GM21447 (cell line): ENCODE measurements around the gene PRODH2.
"Not testable (repeated sequence)": the region's sequence is repeated elsewhere in the genome, so short reads cannot be mapped to it uniquely, and the experiment has no call there.

Experiments used
- ATAC-seq: cut with Tn5 transposase; IDR thresholded peaks from one replicate; pipeline ENCODE4 v1.9.1; 2021; ENCODE audit not compliant: unreplicated experiment

Gene PRODH2

DNA sequence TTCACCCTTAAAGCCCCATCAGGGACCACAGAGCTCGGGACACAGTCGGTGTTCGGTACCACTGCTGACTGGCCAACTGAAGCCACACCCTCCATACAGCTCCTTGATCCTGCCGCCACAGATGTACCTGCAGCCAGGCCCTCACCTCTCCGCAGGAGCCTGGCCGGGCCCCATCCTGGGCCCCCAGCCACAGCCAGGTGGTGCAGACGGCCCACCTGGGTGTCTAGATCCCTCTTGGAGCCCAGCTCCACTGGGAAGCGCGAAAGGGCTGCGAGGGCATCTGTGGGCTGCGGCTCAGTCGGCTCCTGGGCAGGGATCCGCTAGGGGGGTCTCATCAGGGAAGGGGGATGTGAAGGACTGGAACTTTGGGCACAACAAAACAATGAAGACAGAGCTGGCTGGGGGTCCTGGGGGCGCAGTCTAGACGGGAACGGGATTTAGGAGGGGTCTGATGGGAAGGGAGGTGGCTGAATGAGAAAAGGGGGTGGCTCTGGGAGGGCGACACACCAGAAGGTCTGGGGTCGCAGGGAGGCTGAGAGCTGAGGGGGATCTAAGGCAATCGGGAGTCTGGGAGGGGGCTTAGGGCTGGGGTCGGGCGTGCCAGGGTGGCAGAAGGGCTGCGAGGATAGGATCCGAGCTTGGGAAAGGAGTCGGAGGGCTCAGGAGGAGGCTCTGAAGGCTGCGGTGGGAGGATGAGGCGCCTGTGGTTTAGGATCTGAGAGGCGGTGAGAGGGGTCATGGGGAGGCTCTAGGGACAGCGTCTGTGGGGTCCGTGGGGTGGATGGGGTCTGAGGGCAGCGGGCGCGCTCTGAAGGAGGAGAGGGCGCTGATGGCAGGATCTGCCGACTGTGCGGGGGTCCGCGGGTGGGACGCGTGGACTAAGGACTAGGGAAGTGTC is 15.8 kb downstream of the PRODH2 start:
- no peak for ATAC-seq

DNA sequence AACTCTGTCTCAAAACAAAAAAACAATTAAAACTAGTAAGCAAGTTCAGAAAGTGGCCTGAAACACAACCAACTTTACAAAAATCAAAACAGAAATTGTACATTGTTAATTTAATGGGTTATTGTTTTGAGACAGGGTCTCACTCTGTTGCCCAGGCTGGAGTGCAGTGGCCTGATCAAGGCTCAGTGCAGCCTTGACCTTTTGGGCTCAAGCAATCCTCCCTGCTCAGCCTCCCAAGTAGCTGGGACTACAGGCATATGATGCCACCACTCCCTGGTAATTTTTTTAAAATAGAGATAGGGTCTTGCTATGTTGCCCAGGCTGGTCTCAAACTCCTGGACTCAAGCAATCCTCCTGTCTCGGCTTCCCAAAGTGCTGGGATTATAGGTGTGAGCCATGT is 17.1 kb downstream of the PRODH2 start:
- not testable (repeated sequence) for ATAC-seq

DNA sequence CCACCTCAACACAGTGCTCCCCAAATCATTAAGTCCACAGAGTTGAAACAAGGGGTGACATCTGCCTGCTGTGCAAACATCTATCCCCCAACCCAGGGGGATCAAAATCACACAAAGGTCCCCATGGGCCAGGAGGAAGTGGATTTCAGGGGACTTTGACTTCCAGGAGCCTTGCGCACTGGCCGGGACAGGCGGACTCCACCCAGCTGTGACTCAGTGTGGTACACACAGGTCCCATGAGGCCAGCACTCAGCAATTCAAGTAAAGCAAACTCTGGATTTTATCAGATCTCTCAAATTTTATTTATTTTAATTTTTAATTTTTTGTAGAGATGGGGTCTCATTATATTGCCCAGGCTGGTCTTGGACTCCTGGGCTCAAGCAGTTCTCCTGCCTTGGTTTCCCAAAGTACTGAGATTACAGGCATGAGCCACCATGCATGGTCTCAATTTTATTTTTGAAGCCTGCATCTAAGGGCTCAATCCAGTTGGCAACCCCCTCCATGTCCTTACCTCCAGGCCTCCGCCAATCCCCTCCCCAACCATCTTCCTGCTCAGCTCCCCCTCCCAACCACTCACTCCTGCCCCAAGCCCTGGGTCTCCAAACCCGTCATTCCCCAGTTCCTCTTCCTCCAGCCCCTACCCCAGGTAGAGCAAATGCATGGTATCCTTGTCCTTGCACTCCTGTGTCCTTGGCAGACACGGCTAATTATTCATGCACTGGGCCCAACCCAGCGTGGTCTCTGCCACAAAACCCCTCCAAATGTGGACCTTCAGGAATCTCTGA is 19.1 kb downstream of the PRODH2 start:
- no peak for ATAC-seq

DNA sequence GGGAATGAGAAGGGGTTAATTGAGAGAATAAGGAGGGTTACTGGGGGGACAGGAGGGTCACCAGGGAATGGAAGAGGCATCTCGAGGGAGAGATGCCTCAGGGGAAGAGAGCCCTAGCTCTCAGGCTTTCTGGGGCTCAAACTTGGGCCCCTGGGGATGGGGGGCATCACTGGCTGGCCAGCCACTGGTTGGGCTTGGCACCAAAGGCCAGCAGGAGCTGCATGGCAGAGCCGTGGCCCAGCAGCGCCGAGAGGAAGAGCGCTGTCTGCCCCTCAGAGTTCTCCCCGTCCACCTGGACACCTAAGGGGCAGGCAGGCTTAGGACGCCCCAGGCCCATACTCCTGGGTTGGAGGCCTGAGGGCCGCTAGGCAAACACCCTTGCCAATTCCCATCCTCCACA is 19.8 kb downstream of the PRODH2 start:
- no peak for ATAC-seq

DNA sequence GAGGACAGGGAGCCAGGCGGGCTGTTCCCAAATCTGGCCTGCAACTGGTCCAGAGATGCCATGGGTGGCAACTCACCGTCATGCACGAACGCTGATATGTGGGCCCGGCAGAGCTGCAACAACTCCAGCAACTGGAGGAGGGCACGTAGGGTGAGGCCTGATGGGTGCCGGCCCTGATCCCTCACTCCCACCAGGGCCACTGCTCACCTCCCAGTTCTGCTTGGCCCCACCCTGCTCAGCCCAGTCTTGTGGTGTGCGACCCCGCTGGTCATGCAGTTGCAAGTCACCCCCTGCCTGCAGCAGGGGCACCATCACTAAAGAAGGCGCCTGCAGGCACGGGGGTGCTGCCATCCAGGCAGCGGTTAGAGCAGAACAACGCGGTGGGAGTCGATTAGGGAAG is 20.3 kb downstream of the PRODH2 start:
- no peak for ATAC-seq

DNA sequence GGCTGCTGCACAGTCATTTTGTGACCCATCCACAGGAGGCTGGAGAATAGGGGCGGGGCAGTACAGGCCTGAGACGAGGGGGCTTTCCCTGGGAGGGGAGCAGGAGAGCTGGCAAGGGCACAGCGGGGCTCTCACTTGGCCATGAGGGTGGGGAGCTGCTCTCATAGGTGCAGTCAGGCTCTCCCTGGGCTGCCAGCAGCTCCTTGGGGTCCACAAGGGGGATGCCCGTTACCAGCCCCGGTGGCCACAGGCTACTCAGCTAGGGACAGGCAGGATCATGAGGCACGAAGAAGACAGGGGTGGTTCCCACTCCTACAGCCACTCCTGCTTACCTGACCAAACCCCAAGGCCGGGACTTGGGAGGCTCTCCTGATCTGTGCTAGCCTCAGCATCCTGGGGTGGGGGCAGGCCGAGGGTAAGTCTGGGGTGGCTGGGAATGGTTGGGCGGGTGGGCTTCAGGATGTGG is 20.8 kb downstream of the PRODH2 start:
- no peak for ATAC-seq

DNA sequence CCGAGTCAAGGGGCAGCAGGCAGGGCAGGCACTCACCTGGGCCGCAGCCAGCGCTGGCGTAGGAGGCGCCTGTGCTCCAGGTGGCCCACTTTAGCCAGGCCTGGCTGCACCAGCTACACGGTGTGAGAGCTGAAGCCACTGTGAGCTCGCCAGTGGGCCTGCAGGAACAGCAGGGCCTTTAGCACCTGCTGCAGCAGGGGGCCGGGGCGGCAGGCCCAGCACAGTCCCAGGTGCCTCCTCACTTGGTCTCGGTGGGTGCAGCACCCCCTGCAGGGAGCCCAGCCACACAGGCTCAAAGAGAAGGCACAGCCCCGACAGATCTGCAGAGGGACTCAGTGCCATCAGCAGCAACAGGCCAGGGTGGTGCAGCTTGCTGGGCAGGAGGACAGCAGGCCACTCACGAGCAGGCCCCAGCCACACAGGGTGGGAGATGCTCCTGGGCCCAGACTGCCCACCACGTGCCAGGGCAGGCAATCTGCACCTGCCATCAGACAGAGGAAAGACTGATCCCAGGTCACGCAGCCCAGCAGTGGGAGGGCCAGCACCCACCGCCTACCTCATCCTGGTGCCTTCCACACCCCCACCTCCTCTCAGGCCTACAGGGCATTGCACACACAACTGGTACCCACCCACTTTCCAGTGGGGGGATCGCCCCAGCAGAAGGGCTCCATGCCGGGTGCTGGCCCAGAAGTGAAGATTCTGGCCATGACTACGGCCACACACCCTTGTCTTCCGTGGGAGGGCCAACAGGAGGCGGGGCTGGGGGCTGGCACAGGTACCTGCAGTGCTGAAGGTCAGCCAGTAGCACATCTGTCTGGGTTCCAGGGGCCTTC is 21.4 kb downstream of the PRODH2 start:
- no peak for ATAC-seq

DNA sequence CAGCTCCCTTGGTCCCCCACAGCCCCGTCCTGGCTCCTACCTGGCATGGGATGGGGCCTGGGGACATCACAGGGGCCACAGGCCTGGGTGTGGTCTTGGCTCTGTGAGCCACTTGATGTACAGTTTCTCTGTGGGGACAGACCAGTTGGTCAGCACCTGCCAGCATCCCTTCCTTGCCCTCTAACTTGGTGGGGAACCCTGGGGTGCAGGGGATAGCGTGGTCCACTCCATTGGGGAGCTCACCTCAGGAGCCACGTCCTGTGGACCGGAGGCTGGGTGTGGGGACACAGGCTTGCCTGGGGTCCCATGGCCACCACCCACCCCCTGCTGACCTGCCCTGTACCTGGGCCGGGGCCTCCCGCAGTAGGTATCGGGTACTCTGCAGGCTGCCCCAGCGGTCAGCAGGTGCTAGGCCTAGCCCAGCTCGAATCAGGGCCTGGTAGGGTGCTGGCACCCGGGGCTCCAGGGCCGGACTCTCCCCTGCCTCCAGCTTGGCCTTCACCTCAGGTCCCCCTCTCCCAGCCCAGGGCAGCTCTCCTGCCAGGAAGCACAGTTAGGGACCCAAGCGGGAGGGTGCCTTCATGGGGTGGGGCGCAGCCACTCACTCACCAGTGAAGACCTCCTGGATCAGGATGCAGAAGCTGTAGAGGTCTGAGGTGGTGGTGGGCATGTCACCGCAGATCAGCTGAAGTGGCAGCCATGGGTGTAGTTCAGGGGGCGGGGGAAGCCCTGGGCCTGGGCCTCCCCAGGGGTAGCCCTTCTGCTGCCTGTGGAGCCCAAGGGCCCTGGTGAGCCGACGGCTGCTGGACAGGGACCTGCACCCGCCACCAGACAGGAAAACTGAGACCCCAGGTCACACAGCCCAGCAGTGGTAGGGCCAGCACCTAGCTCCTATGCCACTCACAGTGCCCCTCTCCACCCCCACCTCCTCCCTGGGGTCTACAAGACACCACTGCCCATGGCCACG is 22.4 kb downstream of the PRODH2 start:
- ATAC-seq: no peak

- ATAC-seq: no peak
Measured at GRCh38 chr19:35789195-35789977, 23.3 kb downstream of the PRODH2 start.

DNA sequence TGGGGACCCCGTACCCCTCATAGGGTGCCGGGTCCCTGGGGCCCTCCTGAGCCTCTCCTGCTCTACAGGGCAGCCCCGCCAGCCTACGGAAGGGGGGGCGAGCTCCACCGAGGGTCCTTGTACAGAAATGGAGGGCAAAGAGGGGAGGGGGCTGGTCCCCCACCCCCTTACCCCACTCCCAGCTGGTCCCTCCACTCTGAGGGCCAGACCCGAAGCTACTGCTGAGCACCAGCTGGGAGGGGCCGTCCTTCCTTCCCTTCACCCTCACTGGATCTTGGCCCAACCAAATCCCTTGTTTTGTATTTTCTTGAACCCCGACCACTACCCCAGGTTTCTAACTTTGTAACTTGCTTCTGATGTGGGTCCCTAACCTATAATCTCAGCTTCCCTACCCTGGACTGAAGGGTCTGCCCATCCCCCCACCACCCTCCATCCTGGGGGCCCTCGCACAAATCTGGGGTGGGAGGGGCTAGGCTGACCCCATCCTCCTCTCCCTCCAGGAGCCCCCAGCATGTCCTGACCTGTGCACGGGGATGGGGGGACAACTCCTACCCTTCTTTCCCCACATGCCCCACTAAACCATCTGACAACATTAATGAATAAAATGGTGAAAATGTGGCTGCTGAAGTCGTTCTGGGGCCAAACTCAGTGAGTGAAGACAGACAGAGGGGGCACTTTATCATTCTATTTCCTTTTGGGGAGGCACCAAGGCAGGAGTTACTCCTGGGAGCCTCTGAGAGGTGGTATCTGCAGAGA is 24.3 kb downstream of the PRODH2 start:
- no peak for ATAC-seq

DNA sequence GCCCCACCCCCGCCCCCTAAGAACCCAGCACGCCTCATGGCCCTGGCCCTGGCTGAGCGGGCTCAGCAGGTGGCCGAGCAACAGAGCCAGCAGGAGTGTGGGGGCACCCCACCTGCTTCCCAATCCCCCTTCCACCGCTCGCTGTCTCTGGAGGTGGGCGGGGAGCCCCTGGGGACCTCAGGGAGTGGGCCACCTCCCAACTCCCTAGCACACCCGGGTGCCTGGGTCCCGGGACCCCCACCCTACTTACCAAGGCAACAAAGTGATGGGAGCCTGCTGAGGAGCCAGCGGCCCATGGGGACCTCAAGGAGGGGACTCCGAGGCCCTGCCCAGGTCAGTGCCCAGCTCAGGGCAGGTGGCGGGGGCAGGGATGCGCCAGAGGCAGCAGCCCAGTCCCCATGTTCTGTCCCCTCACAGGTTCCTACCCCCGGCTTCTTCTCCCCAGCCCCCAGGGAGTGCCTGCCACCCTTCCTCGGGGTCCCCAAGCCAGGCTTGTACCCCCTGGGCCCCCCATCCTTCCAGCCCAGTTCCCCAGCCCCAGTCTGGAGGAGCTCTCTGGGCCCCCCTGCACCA is 25.3 kb downstream of the PRODH2 start:
- ATAC-seq: no peak

DNA sequence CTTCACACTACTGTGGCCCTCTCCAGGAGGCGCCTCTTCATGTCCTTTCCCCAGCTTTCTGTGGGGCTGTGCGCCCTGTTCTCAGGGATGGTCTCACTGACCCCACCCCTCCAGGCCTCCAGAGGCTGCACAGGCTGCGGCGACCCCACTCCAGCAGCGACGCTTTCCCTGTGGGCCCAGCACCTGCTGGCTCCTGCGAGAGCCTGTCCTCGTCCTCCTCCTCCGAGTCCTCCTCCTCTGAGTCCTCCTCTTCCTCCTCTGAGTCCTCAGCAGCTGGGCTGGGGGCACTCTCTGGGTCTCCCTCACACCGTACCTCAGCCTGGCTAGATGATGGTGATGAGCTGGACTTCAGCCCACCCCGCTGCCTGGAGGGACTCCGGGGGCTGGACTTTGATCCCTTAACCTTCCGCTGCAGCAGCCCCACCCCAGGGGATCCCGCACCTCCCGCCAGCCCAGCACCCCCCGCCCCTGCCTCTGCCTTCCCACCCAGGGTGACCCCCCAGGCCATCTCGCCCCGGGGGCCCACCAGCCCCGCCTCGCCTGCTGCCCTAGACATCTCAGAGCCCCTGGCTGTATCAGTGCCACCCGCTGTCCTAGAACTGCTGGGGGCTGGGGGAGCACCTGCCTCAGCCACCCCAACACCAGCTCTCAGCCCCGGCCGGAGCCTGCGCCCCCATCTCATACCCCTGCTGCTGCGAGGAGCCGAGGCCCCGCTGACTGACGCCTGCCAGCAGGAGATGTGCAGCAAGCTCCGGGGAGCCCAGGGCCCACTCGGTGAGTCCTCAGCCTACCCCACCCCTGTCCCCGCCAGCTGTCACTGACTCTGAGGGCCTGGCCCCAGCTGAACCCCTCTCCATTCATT is 26.1 kb downstream of the PRODH2 start:
- ATAC-seq: no peak

DNA sequence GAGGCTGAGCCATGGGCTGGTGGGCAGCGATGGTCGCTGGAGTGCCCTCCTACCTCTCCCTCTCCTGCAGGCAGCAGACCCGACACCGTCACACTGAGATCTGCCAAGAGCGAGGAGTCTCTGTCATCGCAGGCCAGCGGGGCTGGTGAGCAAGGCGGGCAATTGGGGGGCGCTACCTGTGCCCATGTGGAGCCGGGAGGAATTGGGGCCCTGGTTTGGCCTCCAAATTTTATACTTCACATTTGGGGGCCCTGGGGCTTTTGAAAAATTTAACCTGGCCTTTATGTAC is 27.4 kb downstream of the PRODH2 start:
- no peak for ATAC-seq

DNA sequence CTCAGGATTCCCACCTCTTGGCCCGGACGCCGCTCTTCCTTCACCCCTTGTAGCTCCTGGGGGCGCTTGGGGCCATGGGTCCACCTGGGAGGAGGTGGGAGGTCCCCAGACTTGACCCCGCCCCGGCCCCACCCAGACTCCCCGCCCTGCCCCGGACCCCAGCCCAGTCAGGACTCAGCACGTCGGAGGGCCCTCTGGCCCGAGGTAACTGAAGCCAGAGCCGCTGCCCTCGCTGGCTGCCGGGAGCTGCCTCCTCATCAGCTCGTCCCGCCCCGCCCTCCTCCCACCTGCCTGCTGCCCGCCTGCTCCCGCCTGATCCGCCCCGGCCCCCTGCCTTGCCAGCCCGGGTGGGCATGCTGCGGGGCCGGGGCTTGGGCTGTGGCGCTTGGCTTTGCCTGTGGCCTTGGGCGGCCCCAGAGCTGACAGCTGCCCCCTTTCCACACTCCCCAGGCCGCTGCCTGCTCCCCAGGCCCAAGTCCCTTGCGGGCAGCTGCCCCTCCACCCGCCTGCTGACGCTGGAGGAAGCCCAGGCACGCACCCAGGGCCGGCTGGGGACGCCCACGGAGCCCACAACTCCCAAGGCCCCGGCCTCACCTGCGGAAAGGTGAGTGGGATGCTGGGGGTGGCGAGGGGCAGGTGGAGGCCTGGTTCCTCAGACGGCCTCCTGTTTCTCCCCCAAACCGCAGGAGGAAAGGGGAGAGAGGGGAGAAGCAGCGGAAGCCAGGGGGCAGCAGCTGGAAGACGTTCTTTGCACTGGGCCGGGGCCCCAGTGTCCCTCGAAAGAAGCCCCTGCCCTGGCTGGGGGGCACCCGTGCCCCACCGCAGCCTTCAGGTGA is 27.9 kb downstream of the PRODH2 start:
- no peak for ATAC-seq

DNA sequence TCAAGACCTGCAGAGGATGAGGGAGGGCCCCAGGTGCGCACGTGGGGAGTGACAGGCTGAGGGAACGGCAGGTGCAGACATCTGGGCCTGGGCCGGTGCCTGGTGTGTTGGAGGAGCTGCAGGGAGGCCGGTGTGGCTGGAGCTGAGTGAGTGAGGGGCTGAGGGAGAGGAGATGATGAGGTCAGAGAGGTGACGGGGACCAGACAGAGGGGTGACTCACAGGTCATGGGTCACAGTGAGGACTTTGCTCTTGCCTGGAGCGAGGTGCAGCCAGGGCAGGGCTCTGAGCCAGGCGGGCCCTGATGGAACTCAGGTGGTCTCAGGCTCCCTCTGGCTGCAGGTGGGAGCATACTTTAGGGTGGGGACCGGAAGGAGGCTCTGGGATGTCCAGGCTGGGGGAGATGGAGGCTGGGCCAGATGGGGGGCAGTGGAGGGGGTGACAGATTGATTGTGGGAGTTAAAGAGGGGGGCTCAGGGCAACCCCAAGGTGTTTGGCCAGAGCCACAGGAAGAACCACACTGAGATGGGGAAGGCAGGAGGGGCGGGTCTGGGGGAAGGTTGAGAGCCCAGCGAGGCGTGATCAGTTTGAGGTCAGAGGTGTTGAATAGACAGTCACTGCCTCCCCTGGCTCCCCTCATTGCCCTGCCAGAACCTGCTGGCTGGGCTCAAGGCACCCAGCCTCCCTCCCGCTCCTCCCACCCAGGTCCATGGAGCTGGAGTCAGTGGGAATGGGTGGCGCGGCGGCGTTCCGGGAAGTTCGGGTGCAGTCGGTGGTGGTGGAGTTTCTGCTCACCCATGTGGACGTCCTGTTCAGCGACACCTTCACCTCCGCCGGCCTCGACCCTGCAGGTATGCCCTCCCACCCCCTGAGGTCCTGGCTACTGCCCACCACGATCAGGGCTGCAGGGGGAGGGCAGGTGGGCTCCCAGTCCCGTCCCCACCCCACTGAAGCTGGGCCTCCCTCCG is 28.9 kb downstream of the PRODH2 start:
- ATAC-seq: no peak
